ENCODE results near the gene GRIN2A. TPM values are rescaled to one million over a fixed set of nuclear protein-coding genes. Genes with fewer than 3 reads are reported as not detected.

The GRIN2A gene
- polyA plus RNA-seq, 2 of the 4 experiments (the other 2 are of a cell fraction): not detected

GRCh38 chr16:10067406-10067805 lies 114.8 kb downstream of the GRIN2A start:
- CTCF ChIA-PET: no interaction called here
- 13% methylated on average over 4 of the region's 4 CpGs for WGBS (ENCODE audit: missing lambda C conversion rate)
- ATAC-seq (no peak), DNase-seq (ENCODE audit: low read depth in 1 of 2, low spot score in 1 of 2) (no peak), FAIRE-seq (no peak)
- POLR2A ChIA-PET: no interaction called here
- no peak overlapping the region for H3K4me3 ChIP-seq
- H3K27ac ChIP-seq: no peak overlapping the region
- H3K4me1 ChIP-seq: no peaks in the 10 kb centered on the region
- no peaks in the 10 kb centered on the region for H3K9me3 ChIP-seq
- no peak overlapping the region for H3K4me2 ChIP-seq
- TF ChIP-seq KDM5A (IDR thresholded peaks at IDR 0.05) (no peak), TFCP2L1 (CRISPR knock-in tag; IDR thresholded peaks at IDR 0.05) (no peak), RARB (CRISPR knock-in tag; IDR thresholded peaks at IDR 0.05) (no peak), RAD21 (conservative IDR thresholded peaks at IDR 0.05 in 1 of 2, IDR thresholded peaks at IDR 0.05 in 1 of 2) (no peak), JUN (IDR thresholded peaks at IDR 0.05) (no peak), POLR2A (IDR thresholded peaks at IDR 0.05; ENCODE audit: low read length) (no peak), CEBPB (IDR thresholded peaks at IDR 0.05) (no peak), USF2 (IDR thresholded peaks at IDR 0.05) (no peak), EHMT2 (IDR thresholded peaks at IDR 0.05; ENCODE audit: low read depth) (no peak), CHD4 (IDR thresholded peaks at IDR 0.05; ENCODE audit: borderline replicate concordance) (no peak), FOSB (CRISPR knock-in tag; IDR thresholded peaks at IDR 0.05) (no peak), ZC3H11A (IDR thresholded peaks at IDR 0.05) (no peak), CHD2 (IDR thresholded peaks at IDR 0.05; ENCODE audit: low read length, partially characterized antibody) (no peak)
- TF ChIP-seq, protein P1, sequence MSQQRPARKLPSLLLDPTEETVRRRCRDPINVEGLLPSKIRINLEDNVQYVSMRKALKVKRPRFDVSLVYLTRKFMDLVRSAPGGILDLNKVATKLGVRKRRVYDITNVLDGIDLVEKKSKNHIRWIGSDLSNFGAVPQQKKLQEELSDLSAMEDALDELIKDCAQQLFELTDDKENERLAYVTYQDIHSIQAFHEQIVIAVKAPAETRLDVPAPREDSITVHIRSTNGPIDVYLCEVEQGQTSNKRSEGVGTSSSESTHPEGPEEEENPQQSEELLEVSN (IDR thresholded peaks at IDR 0.05; ENCODE audit: borderline replicate concordance, low read depth): no peak

GRCh38 chr16:10065019-10065418 lies 117.2 kb downstream of the GRIN2A start:
- no peaks in the 10 kb centered on the region for H3K9me3 ChIP-seq
- no peak for DNase-seq (ENCODE audit: low read depth in 1 of 2, low spot score in 1 of 2)
- H3K4me2 ChIP-seq: no peak overlapping the region
- ChIA-PET POLR2A (no interaction called here), CTCF (no interaction called here)
- H3K4me1 ChIP-seq: no peaks in the 10 kb centered on the region
- under 1% methylated on average over 4 of the region's 4 CpGs for WGBS (ENCODE audit: missing lambda C conversion rate)
- FAIRE-seq: no peak
- H3K27ac ChIP-seq: no peak overlapping the region
- no peak overlapping the region for H3K4me3 ChIP-seq
- ATAC-seq: no peak
- TF ChIP-seq POLR2AphosphoS2 (conservative IDR thresholded peaks at IDR 0.05; ENCODE audit: low read length) (no peak), CHD2 (IDR thresholded peaks at IDR 0.05; ENCODE audit: low read length, partially characterized antibody) (no peak), EHMT2 (IDR thresholded peaks at IDR 0.05; ENCODE audit: low read depth) (no peak), REST (IDR thresholded peaks at IDR 0.05) (no peak), ZFP36 (IDR thresholded peaks at IDR 0.05; ENCODE audit: borderline replicate concordance, partially characterized antibody) (no peak), FOSL2 (IDR thresholded peaks at IDR 0.05) (no peak), FOSL2 (CRISPR knock-in tag; IDR thresholded peaks at IDR 0.05) (no peak), RNF2 (IDR thresholded peaks at IDR 0.05; ENCODE audit: borderline replicate concordance, low read depth) (no peak), CTCF (IDR thresholded peaks at IDR 0.05) (no peak), ZSCAN20 (CRISPR knock-in tag; IDR thresholded peaks at IDR 0.05) (no peak), RFX5 (IDR thresholded peaks at IDR 0.05) (no peak), TP53 (CRISPR knock-in tag; IDR thresholded peaks at IDR 0.05) (no peak), HOXB5 (CRISPR knock-in tag; IDR thresholded peaks at IDR 0.05) (no peak), CBX2 (IDR thresholded peaks at IDR 0.05; ENCODE audit: borderline replicate concordance, low read depth) (no peak), USF2 (IDR thresholded peaks at IDR 0.05) (no peak), CBX8 (IDR thresholded peaks at IDR 0.05) (no peak), MAZ (IDR thresholded peaks at IDR 0.05; ENCODE audit: borderline replicate concordance, low read depth, low read length) (no peak), PBX3 (IDR thresholded peaks at IDR 0.05) (no peak)
- TF ChIP-seq, protein P2, sequence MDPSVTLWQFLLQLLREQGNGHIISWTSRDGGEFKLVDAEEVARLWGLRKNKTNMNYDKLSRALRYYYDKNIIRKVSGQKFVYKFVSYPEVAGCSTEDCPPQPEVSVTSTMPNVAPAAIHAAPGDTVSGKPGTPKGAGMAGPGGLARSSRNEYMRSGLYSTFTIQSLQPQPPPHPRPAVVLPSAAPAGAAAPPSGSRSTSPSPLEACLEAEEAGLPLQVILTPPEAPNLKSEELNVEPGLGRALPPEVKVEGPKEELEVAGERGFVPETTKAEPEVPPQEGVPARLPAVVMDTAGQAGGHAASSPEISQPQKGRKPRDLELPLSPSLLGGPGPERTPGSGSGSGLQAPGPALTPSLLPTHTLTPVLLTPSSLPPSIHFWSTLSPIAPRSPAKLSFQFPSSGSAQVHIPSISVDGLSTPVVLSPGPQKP (IDR thresholded peaks at IDR 0.05; ENCODE audit: low read depth, low read length): no peak
